K562 (cell line): Measurements from ENCODE around the gene HKDC1. TPM values are rescaled to one million over a fixed set of nuclear protein-coding genes. Genes with fewer than 3 reads are reported as not detected.
A peak's percentile ranks its signal among the peaks of the same experiment; 100 is the strongest.

Source experiments
- ARID1B ChIP-seq: fragments of 450-650 bp; IDR thresholded peaks from 2 replicates; pipeline ENCODE4 v1.6.1; 2016; ENCODE audit warnings: antibody characterized with exemption, mild to moderate bottlenecking, inconsistent platforms
- ATF7 ChIP-seq: fragments of 450-650 bp; IDR thresholded peaks from 2 replicates; pipeline ENCODE4 v1.7.1; 2014; ENCODE audit warnings: mild to moderate bottlenecking, moderate library complexity
- CBFA2T3 ChIP-seq: fragments of 450-650 bp; IDR thresholded peaks from 2 replicates; pipeline ENCODE4 v1.6.1; 2017
- CCNT2 ChIP-seq: IDR thresholded peaks from 2 replicates; pipeline ENCODE4 v1.6.1; 2011; ENCODE audit warnings: borderline replicate concordance, low read depth, mild to moderate bottlenecking, moderate library complexity, mixed read lengths, low read length; ENCODE audit not compliant: insufficient read length; ENCODE audit errors: extremely low read depth
- CREM ChIP-seq: IDR thresholded peaks from 2 replicates; pipeline ENCODE4 v1.6.1; 2014; ENCODE audit warnings: antibody characterized with exemption, low read depth
- FOXA3 ChIP-seq, 2 experiments: fragments of 450-650 bp in 1 of 2; sonication (generic) in 1 of 2; formaldehyde crosslinking; IDR thresholded peaks in 1 of 2; conservative IDR thresholded peaks in 1 of 2; 2 replicates each; pipeline versions ENCODE4 v1.4.0 to v1.8.0; 2020 to 2022; ENCODE audit warnings: mild to moderate bottlenecking in 2 of 2, missing genetic modification reagents in 1 of 2
- GATAD2A ChIP-seq: fragments of 450-650 bp; IDR thresholded peaks from 2 replicates; pipeline ENCODE4 v1.6.1; 2017
- KLF1 ChIP-seq: fragments of 450-650 bp; IDR thresholded peaks from 2 replicates; pipeline ENCODE4 v1.6.1; 2016; ENCODE audit warnings: missing genetic modification characterization, missing compliant biosample characterization
- MEIS2 ChIP-seq: fragments of 450-650 bp; IDR thresholded peaks from 2 replicates; pipeline ENCODE4 v1.6.1; 2014; ENCODE audit warnings: mild to moderate bottlenecking; ENCODE audit not compliant: partially characterized antibody
- NFIC ChIP-seq: fragments of 450-650 bp; IDR thresholded peaks from 2 replicates; pipeline ENCODE4 v1.6.1; 2017; ENCODE audit warnings: mild to moderate bottlenecking, inconsistent platforms
- SMAD2 ChIP-seq: fragments of 150-350 bp; IDR thresholded peaks from 2 replicates; pipeline ENCODE4 v1.6.1; 2014; ENCODE audit warnings: low read depth, mild to moderate bottlenecking, low read length
- SMAD3 ChIP-seq: fragments of 450-650 bp; formaldehyde crosslinking; conservative IDR thresholded peaks from 2 replicates; pipeline ENCODE4 v1.4.0; 2020; ENCODE audit warnings: mild to moderate bottlenecking
- ZEB2 ChIP-seq: fragments of 450-650 bp; IDR thresholded peaks from 2 replicates; pipeline ENCODE4 v1.6.1; 2016
- polyA plus RNA-seq, 8 experiments: library from polyadenylated mRNA; depleted of rRNA in 4 of 8; stranded (reverse) in 5 of 8; unstranded in 3 of 8; fragments of >200 nt; fragmentation: Nextera tagmentation in 2 of 8; fragmentation: Illumina TruSeq in 1 of 8; extraction: Ambion mirVana in 2 of 8; extraction: Trizol in 1 of 8; gene quantifications; 2 replicates each; pipeline versions ENCODE4 v1.2.1 to v1.2.3, GENCODE V29; 2011 to 2014; ENCODE audit warnings: inconsistent platforms in 1 of 8, missing spikeins in 1 of 8
- total RNA-seq, 7 experiments: library from RNA; depleted of rRNA in 6 of 7; stranded (reverse); fragments of >200 nt in 6 of 7; fragmentation: Illumina TruSeq in 2 of 7; extraction: Trizol in 2 of 7; gene quantifications; 2 replicates each; pipeline versions ENCODE4 v1.2.1 to v1.2.3, GENCODE V29; 2011 to 2021; ENCODE audit warnings: low replicate concordance in 1 of 7
- TF ChIP-seq, protein P1 (sequence below): fragments of 450-650 bp; conservative IDR thresholded peaks from 2 replicates; pipeline ENCODE4 v1.6.1; 2016; ENCODE audit warnings: missing genetic modification characterization, low read depth, mild to moderate bottlenecking, control low read depth, missing compliant biosample characterization
- TF ChIP-seq, protein P2 (sequence below): fragments of 450-650 bp; IDR thresholded peaks from 2 replicates; pipeline ENCODE4 v1.6.1; 2014; ENCODE audit warnings: low read depth, mild to moderate bottlenecking, moderate library complexity, borderline replicate concordance
- TF ChIP-seq, protein P3 (sequence below), 2 experiments: IDR thresholded peaks in 1 of 2; conservative IDR thresholded peaks in 1 of 2; 2 replicates each; pipeline ENCODE4 v1.6.1; 2016; ENCODE audit warnings: low read depth in 2 of 2, mild to moderate bottlenecking in 1 of 2, missing compliant biosample characterization in 1 of 2, missing genetic modification characterization in 1 of 2, moderate library complexity in 1 of 2
- TF ChIP-seq, protein P4 (sequence below), 2 experiments: fragments of 200-800 bp in 1 of 2; sonication (Bioruptor generic) in 1 of 2; sonication (generic) in 1 of 2; formaldehyde crosslinking in 1 of 2; IDR thresholded peaks in 1 of 2; conservative IDR thresholded peaks in 1 of 2; 2 replicates each; pipeline versions ENCODE4 v1.5.0 to v1.6.1; 2016 to 2020; ENCODE audit warnings: missing compliant biosample characterization in 1 of 2, missing genetic modification characterization in 1 of 2, missing genetic modification reagents in 1 of 2

Gene HKDC1
- total and polyA plus RNA-seq, 9 of the 15 experiments (the other 6 are each of a cell fraction or from before 2014, with no cell fraction given) = 0.04 to 0.22 (median 0.11) TPM; not detected in 5

DNA sequence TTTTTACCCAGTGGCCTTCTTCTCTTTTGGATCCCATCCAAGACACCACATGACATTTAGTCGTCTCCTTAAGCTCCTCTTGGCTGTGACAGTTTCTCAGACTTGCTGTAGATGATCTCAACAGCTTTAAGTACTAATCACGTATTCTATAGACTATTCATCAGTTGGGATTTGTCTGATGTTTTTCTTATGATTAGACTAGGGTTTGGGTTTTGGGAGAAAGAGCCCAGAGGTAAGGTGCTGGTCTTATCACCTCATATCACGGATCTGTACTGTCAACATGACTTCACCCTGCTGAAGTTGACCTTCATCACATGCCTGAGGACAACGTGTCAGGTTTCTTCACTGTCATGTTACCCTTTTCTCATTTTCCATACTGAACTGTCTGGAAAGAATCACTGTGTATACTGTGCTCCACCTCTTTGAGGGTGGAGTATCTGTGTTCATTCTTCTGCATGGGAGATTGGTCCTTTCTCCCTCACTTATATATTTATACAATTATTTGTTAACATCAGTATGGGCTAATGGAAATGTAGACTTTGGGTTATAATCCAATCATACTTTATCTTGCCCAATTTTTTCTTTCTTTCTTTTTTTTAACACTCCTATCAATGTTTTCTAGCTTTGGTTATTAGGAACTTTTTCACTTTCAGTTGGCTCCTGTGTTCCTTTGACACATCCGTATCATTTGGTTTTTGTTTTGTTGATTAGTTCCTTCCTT is 6.4 kb upstream of the HKDC1 start (continued):
- TF ChIP-seq SMAD3 (CRISPR knock-in tag) (0 out of 2 replicates have a peak, but pooled peaks have one; percentile 53), CBFA2T3 (0 out of 2 replicates have a peak, but pooled peaks have one; percentile 17), ARID1B (peak; percentile 75), GATAD2A (peak; percentile 54; the same call in 1 of the 2 replicates), SMAD2 (no peak), CCNT2 (no peak), CREM (0 out of 2 replicates have a peak, but pooled peaks have one; percentile 33), KLF1 (tag) (no peak), ZEB2 (peak; percentile 91), ATF7 (peak; percentile 95), FOXA3 (CRISPR knock-in tag; conservative IDR thresholded peaks at IDR 0.05 in 1 of 2, IDR thresholded peaks at IDR 0.05 in 1 of 2) (peak; percentile 51 to 86; a peak in 2 of 4 replicates), NFIC (peak; percentile 87), MEIS2 (peak; percentile 87)
- TF ChIP-seq, protein P1, sequence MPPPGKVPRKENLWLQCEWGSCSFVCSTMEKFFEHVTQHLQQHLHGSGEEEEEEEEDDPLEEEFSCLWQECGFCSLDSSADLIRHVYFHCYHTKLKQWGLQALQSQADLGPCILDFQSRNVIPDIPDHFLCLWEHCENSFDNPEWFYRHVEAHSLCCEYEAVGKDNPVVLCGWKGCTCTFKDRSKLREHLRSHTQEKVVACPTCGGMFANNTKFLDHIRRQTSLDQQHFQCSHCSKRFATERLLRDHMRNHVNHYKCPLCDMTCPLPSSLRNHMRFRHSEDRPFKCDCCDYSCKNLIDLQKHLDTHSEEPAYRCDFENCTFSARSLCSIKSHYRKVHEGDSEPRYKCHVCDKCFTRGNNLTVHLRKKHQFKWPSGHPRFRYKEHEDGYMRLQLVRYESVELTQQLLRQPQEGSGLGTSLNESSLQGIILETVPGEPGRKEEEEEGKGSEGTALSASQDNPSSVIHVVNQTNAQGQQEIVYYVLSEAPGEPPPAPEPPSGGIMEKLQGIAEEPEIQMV (tag) = peak; percentile 6; the same call in 1 of the 2 replicates
- TF ChIP-seq, protein P2, sequence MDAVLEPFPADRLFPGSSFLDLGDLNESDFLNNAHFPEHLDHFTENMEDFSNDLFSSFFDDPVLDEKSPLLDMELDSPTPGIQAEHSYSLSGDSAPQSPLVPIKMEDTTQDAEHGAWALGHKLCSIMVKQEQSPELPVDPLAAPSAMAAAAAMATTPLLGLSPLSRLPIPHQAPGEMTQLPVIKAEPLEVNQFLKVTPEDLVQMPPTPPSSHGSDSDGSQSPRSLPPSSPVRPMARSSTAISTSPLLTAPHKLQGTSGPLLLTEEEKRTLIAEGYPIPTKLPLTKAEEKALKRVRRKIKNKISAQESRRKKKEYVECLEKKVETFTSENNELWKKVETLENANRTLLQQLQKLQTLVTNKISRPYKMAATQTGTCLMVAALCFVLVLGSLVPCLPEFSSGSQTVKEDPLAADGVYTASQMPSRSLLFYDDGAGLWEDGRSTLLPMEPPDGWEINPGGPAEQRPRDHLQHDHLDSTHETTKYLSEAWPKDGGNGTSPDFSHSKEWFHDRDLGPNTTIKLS = no peak
- TF ChIP-seq, protein P3, sequence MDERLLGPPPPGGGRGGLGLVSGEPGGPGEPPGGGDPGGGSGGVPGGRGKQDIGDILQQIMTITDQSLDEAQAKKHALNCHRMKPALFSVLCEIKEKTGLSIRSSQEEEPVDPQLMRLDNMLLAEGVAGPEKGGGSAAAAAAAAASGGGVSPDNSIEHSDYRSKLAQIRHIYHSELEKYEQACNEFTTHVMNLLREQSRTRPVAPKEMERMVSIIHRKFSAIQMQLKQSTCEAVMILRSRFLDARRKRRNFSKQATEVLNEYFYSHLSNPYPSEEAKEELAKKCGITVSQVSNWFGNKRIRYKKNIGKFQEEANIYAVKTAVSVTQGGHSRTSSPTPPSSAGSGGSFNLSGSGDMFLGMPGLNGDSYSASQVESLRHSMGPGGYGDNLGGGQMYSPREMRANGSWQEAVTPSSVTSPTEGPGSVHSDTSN (CRISPR knock-in tag; IDR thresholded peaks at IDR 0.05; ENCODE audit: low read depth) = no peak
- TF ChIP-seq, protein P3 (tag; conservative IDR thresholded peaks at IDR 0.05; ENCODE audit: low read depth) = peak; percentile 75
- TF ChIP-seq, protein P4, sequence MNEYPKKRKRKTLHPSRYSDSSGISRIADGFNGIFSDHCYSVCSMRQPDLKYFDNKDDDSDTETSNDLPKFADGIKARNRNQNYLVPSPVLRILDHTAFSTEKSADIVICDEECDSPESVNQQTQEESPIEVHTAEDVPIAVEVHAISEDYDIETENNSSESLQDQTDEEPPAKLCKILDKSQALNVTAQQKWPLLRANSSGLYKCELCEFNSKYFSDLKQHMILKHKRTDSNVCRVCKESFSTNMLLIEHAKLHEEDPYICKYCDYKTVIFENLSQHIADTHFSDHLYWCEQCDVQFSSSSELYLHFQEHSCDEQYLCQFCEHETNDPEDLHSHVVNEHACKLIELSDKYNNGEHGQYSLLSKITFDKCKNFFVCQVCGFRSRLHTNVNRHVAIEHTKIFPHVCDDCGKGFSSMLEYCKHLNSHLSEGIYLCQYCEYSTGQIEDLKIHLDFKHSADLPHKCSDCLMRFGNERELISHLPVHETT (CRISPR knock-in tag; conservative IDR thresholded peaks at IDR 0.05 in 1 of 2, IDR thresholded peaks at IDR 0.05 in 1 of 2) = peak in 1 of 2 experiments; percentile 40; a peak in 1 of 4 replicates
